ENCODE measurements around the gene OPRD1.
"Not testable (repeated sequence)": the region's sequence is repeated elsewhere in the genome, so short reads cannot be mapped to it uniquely, and the experiment has no call there.

DNA sequence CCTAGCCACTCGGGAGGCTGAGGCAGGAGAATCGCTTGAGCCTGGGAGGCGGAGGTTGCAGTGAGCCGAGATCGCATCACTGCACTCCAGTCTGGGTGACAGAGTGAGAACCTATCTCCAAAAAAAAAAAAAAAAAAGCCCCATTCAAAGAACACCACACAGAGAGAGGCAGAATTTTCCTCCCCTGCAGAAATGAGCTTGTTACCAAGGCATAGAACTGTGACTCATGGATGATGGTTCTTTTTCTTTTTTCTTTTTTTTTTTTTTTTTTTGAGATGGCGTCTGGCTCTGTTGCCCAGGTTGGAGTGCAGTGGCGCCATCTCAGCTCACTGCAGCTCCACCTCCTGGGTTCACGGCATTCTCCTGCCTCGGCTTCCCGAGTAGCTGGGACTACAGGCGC, 12.1 kb downstream of the OPRD1 start:
- TF ChIP-seq, protein P1, sequence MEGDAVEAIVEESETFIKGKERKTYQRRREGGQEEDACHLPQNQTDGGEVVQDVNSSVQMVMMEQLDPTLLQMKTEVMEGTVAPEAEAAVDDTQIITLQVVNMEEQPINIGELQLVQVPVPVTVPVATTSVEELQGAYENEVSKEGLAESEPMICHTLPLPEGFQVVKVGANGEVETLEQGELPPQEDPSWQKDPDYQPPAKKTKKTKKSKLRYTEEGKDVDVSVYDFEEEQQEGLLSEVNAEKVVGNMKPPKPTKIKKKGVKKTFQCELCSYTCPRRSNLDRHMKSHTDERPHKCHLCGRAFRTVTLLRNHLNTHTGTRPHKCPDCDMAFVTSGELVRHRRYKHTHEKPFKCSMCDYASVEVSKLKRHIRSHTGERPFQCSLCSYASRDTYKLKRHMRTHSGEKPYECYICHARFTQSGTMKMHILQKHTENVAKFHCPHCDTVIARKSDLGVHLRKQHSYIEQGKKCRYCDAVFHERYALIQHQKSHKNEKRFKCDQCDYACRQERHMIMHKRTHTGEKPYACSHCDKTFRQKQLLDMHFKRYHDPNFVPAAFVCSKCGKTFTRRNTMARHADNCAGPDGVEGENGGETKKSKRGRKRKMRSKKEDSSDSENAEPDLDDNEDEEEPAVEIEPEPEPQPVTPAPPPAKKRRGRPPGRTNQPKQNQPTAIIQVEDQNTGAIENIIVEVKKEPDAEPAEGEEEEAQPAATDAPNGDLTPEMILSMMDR (IDR thresholded peaks at IDR 0.05), result not testable (repeated sequence)
- not testable (repeated sequence) for TF ChIP-seq POLR2A (IDR thresholded peaks at IDR 0.05)

Measured in transverse colon (tissue), 3 donors.